ENCODE results near the gene ATP9B.

ATP9B gene

GRCh38 chr18:79413025-79413424 lies 343.8 kb downstream of the ATP9B start:
- DNase-seq: no peak

GRCh38 chr18:79413426-79413825 lies 344.2 kb downstream of the ATP9B start:
- DNase-seq: no peak

DNA sequence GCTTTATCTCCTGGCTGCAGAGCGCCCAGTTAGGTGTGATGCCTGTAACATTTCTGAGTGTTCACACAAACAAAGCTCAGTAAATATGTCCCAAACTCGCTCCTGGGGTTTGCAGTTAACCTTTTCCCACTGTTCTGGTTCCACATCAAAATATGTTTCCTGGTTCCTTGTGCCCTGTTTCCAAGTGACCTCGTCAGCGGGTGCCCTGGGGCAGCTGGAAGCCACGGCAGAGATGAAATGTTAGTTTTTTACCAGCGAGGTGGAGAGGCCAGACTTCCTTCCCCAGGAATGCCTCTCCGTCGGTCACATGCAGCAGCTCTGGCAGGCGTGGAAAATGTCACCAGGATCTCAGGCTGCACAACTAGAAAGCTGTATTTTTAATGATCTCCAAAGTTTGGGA lies 344.7 kb downstream of the ATP9B start:
- DNase-seq: no peak

- no peak for DNase-seq
Measured at GRCh38 chr18:79416022-79416676, 347.0 kb downstream of the ATP9B start.

DNA sequence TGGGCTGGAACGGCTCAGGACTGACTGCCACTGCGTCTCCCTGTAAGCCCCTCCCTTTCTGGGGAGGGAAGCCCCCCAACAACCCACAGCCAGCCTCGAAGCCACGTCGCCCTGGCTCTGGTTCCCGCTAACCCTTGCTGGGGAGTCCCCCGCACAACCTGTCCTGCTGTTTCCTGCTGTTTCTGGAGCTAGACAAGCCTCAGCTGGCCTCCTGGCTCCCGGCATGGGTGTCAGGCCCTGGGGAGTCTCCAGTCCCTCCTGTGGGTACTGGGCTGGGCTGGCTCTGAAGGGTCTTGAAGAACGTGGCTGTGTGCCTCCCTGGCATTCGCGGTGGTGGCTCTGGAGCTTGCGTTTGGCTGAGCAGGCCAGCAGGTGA lies 347.5 kb downstream of the ATP9B start:
- DNase-seq: no peak

- no peak for DNase-seq
Measured at GRCh38 chr18:79418236-79418635, 349.0 kb downstream of the ATP9B start.

GRCh38 chr18:79418642-79419041 lies 349.4 kb downstream of the ATP9B start:
- no peak for DNase-seq

- no peak for DNase-seq
Measured at GRCh38 chr18:79420033-79420745, 351.0 kb downstream of the ATP9B start.

- no peak for DNase-seq
Measured at GRCh38 chr18:79421275-79421857, 352.2 kb downstream of the ATP9B start.

DNA sequence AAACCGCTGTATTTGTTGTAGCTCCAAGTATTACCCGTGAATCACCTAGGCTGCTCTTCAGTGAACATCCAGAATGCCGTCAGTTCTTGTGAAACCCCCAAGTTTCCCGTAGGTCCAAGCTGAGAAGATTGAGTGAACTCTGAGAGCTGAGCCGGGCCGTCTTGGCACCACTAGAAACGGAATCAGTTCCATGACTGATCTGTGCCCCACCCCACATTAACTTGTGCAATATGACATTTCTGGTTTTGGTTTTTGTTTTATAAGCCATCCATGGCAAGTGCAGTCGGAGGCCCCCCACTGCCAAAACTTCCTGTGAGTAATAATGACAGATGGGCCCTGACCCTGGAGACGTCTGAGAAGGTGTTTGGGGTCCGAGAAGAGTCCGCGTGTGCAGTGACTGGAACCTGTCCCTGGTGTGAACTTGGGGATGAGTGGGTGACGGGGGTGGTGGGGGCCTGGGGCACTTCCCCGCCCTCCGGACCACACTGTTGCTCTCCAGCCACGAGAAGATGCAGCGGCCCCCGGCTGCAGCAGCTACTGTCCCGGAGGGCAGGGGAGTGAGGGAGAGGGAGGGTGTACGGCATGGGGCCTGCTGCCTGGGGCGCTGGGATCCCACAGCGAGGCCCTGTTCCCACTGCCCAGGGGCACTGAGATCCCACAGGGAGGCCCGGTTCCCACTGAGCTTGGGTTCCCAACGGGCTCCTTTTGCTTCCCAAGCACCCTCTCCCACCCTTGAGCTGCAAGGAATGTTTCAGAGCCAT lies 353.0 kb downstream of the ATP9B start:
- DNase-seq: no peak

DNA sequence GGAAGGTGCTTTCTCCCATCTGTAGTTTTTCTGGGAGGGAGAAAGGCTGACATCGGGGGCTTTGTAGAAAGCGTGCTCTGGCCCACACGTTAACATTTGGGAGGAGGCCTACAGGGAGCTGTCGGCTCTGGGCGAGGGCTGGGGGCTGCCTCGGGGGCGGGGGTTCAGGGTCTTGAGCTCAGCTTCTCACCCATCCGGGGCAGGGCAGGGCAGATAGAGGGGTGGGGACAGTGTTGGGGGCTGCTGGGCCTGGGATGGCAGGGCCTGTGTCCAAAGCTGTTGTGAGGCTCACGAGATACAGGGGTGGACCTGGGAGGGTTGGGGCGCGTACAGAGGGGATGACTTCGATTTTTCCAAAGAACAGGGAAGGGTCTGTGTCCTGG lies 353.6 kb downstream of the ATP9B start:
- no peak for DNase-seq

DNA sequence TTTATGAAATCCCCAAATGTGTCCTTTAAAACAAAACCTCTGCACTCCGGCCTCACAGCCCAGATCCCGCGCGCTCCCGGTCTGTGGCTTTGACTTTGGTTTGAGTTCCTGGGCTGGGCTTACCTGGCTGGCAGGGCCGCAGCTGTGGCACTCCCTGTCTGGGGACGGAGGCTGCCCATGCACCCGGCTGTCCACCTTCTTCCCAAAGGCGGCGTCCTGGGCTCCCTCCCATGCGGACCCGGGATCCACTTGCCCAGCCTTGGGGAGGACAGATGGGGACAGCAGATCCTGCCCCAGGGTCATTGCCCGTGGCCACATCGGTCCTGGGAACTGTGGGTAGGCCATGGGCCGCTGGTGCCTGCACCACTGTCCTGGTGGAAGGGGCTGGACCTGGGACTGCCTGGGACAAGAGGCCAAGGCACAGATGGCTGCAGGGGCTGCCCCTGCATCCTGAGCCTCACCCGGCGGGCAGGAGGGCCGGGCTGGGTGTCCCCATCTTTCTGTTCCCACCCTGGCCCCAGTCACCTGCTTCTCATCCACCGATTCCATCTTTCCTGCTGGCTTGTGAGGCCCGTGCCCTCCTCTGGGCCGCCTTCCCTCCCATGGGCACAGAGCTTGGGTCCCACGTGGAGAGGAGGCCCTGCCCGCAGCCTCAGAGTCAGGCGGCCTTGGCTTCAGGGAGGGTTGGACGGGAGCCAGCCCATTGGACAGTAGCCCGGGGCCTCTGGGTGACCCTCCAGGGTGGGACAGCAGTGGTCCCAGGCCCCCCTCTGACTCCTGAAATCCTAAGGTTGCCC lies 354.2 kb downstream of the ATP9B start:
- DNase-seq: no peak

GRCh38 chr18:79424008-79424565 lies 354.9 kb downstream of the ATP9B start:
- DNase-seq: no peak

DNA sequence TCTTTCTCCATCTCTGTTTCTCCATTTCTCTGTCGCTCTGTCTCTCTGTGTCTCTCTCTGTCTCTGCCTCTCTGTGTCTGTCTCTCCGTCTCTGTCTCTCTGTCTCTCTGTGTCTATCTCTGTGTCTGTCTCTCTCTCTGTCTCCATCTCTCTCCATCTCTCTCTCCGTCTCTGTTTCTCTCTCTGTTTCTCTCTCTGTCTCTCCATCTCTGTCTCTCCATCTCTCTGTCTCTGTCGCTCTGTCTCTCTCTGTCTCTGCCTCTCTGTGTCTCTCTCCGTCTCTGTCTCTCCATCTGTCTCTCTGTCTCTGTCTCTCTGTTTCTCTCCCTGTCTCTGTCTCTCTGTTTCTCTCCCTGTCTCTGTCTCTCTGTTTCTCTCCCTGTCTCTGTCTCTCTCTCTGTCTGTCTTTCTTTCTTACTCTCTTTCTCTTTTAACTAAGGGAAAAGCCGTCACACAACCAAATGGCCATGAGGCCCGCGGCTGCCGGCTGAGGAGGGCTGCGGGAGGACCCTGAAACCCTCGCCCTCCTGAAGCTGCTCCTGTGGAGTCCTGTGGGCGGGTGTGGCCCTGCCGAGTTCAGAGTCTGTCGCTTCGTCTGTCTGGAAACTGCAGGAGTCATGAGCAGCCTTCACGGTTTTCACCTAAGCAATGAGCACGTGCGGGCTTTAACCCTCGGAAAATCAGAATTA lies 355.8 kb downstream of the ATP9B start:
- no peak for DNase-seq

GRCh38 chr18:79425569-79425886 lies 356.3 kb downstream of the ATP9B start:
- DNase-seq: no peak

- DNase-seq: no peak
Measured at GRCh38 chr18:79426376-79427300, 357.4 kb downstream of the ATP9B start.

- no peak for DNase-seq
Measured at GRCh38 chr18:79427368-79428225, 358.4 kb downstream of the ATP9B start.

All from suppressor macrophage (primary cell).